ENCODE results near the gene SOHLH2.

The SOHLH2 gene

GRCh38 chr13:36231236-36231635 is 16.9 kb upstream of the SOHLH2 start:
- Histone ChIP-seq H3K27ac (no peak overlapping the region), H3K27me3 (no peaks in the 10 kb centered on the region), H3K36me3 (no peaks in the 10 kb centered on the region), H3K4me3 (ENCODE audit: low read depth in 1 of 2, low read length in 1 of 2) (no peak overlapping the region), H3K9me3 (no peaks in the 10 kb centered on the region), H3K4me1 (ENCODE audit: control insufficient read depth in 1 of 2, insufficient read depth in 1 of 2, low read depth in 1 of 2, low read length in 1 of 2) (no peaks in the 10 kb centered on the region)
- no peak for TF ChIP-seq CTCF (IDR thresholded peaks at IDR 0.05)

- H3K9me3 ChIP-seq = no peaks in the 10 kb centered on the region
- no peak for TF ChIP-seq CTCF (IDR thresholded peaks at IDR 0.05)
- no peak overlapping the region for H3K27ac ChIP-seq
- H3K4me1 ChIP-seq (ENCODE audit: control insufficient read depth in 1 of 2, insufficient read depth in 1 of 2, low read depth in 1 of 2, low read length in 1 of 2) = no peaks in the 10 kb centered on the region
- no peaks in the 10 kb centered on the region for H3K36me3 ChIP-seq
- H3K4me3 ChIP-seq (ENCODE audit: low read depth in 1 of 2, low read length in 1 of 2) = no peak overlapping the region
- no peaks in the 10 kb centered on the region for H3K27me3 ChIP-seq
These were observed 10.4 kb upstream of the SOHLH2 start for GRCh38 chr13:36224730-36225129.

DNA sequence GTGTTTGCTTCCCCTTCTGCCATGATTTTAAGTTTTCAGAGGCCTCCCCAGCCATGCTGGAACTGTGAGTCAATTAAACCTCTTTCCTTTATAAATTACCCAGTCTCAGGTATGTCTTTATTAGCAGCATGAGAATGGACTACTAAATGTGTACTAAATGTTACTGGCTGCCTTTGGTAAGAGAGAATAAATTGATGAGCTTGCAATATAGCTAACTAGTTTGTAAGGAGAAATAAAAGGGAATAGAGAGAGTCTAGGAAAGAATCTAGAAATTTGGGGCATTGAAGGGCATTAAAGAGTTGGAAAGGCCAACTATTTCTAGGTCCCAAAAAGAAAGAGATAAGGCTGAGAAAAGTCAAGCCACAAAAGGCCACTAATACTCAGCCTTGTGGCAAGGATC is 5.5 kb upstream of the SOHLH2 start:
- Histone ChIP-seq H3K4me1 (ENCODE audit: control insufficient read depth in 1 of 2, insufficient read depth in 1 of 2, low read depth in 1 of 2, low read length in 1 of 2) (no peaks in the 10 kb centered on the region), H3K9me3 (no peaks in the 10 kb centered on the region), H3K27ac (no peak overlapping the region), H3K4me3 (ENCODE audit: low read depth in 1 of 2, low read length in 1 of 2) (no peak overlapping the region), H3K36me3 (no peaks in the 10 kb centered on the region), H3K27me3 (no peaks in the 10 kb centered on the region)
- no peak for TF ChIP-seq CTCF (IDR thresholded peaks at IDR 0.05)

- H3K4me3 ChIP-seq (ENCODE audit: low read depth in 1 of 2, low read length in 1 of 2) = no peak overlapping the region
- TF ChIP-seq CTCF (IDR thresholded peaks at IDR 0.05) = no peak
- no peaks in the 10 kb centered on the region for H3K4me1 ChIP-seq (ENCODE audit: control insufficient read depth in 1 of 2, insufficient read depth in 1 of 2, low read depth in 1 of 2, low read length in 1 of 2)
- no peaks in the 10 kb centered on the region for H3K9me3 ChIP-seq
- no peaks in the 10 kb centered on the region for H3K27me3 ChIP-seq
- no peaks in the 10 kb centered on the region for H3K36me3 ChIP-seq
- H3K27ac ChIP-seq = no peak overlapping the region
These were observed 3.1 kb upstream of the SOHLH2 start for GRCh38 chr13:36217456-36217855.

GRCh38 chr13:36212789-36213188 is 1.6 kb downstream of the SOHLH2 start:
- no peaks in the 10 kb centered on the region for H3K36me3 ChIP-seq
- H3K27ac ChIP-seq = no peak overlapping the region
- no peak for TF ChIP-seq CTCF (IDR thresholded peaks at IDR 0.05)
- H3K27me3 ChIP-seq = no peaks in the 10 kb centered on the region
- H3K4me1 ChIP-seq (ENCODE audit: control insufficient read depth in 1 of 2, insufficient read depth in 1 of 2, low read depth in 1 of 2, low read length in 1 of 2) = no peaks in the 10 kb centered on the region
- no peaks in the 10 kb centered on the region for H3K9me3 ChIP-seq
- H3K4me3 ChIP-seq (ENCODE audit: low read depth in 1 of 2, low read length in 1 of 2) = no peak overlapping the region

GRCh38 chr13:36211567-36211966 is 2.8 kb downstream of the SOHLH2 start:
- Histone ChIP-seq H3K27ac (no peak overlapping the region), H3K27me3 (no peaks in the 10 kb centered on the region), H3K4me3 (ENCODE audit: low read depth in 1 of 2, low read length in 1 of 2) (no peak overlapping the region), H3K36me3 (no peaks in the 10 kb centered on the region), H3K9me3 (no peaks in the 10 kb centered on the region), H3K4me1 (ENCODE audit: control insufficient read depth in 1 of 2, insufficient read depth in 1 of 2, low read depth in 1 of 2, low read length in 1 of 2) (no peaks in the 10 kb centered on the region)
- no peak for TF ChIP-seq CTCF (IDR thresholded peaks at IDR 0.05)

All from neutrophil (primary cell).